Measurements from ENCODE around the gene RADIL. TPM values are rescaled to one million over a fixed set of nuclear protein-coding genes. Genes with fewer than 3 reads are reported as not detected.

RADIL gene
- total and polyA plus RNA-seq, 11 donors, result 1.1 to 9.0 (median 3.4) TPM

GRCh38 chr7:4815609-4816418, 67.7 kb downstream of the RADIL start:
- 92 to 94% (median 93%) methylated on average over 29 to 38 of the region's 38 CpGs for WGBS, 4 donors
- intact Hi-C loops (cut with DNase I), result no loop called here
- DNase-seq (no peak), ATAC-seq (no peak)
- no peak for TF ChIP-seq CTCF (IDR thresholded peaks at IDR 0.05)
- Histone ChIP-seq H3K27ac (no peak overlapping the region), H3K9me3 (peaks cover 0 to 4% (median 0%) of the 10 kb centered on the region in 12 donors), H3K27me3 (no peaks in the 10 kb centered on the region), H3K4me3 (no peak overlapping the region), H3K4me1 (peaks cover 0 to 30% (median 10%) of the 10 kb centered on the region in 12 donors), H3K36me3 (peaks cover 0 to 18% (median 0%) of the 10 kb centered on the region in 9 donors)

- TF ChIP-seq CTCF (IDR thresholded peaks at IDR 0.05) (no peak), POLR2A (IDR thresholded peaks at IDR 0.05) (no peak)
- intact Hi-C loops (cut with DNase I), result no loop called here
- Histone ChIP-seq H3K27ac (no peak overlapping the region), H3K27me3 (peaks cover 0 to under 1% (median 0%) of the 10 kb centered on the region in 9 donors), H3K4me3 (no peak overlapping the region), H3K9me3 (peaks cover 0 to 4% (median 0%) of the 10 kb centered on the region in 12 donors), H3K4me1 (peaks cover 0 to 23% (median 3%) of the 10 kb centered on the region in 12 donors), H3K36me3 (peaks cover 0 to 23% (median 0%) of the 10 kb centered on the region in 9 donors)
- DNase-seq, result no peak
- WGBS, 4 donors, result 94 to 100% (median 97%) methylated on average over 10 to 14 of the region's 14 CpGs
- ATAC-seq, result no peak
Measured at GRCh38 chr7:4815121-4815520, 68.4 kb downstream of the RADIL start.

- Histone ChIP-seq H3K4me3 (no peak overlapping the region), H3K36me3 (peaks cover 0 to 25% (median 0%) of the 10 kb centered on the region in 9 donors), H3K27ac (no peak overlapping the region), H3K27me3 (peaks cover 0 to 7% (median 0%) of the 10 kb centered on the region in 9 donors), H3K4me1 (peaks cover 0 to 16% (median 0%) of the 10 kb centered on the region in 12 donors), H3K9me3 (peaks cover 0 to 4% (median 0%) of the 10 kb centered on the region in 12 donors)
- no peak for ATAC-seq
- WGBS, 4 donors, result 79 to 83% (median 81%) methylated on average over 14 of the region's 14 CpGs
- intact Hi-C loops (cut with DNase I), result no loop called here
- no peak for DNase-seq
- no peak for TF ChIP-seq CTCF (IDR thresholded peaks at IDR 0.05)
Measured at GRCh38 chr7:4814433-4814832, 69.1 kb downstream of the RADIL start.

- peaks cover 0 to 12% (median 0%) of the 10 kb centered on the region in 9 donors for H3K27me3 ChIP-seq
- TF ChIP-seq POLR2A (IDR thresholded peaks at IDR 0.05) (no peak), CTCF (IDR thresholded peaks at IDR 0.05) (no peak)
- peaks cover 0 to 4% (median 0%) of the 10 kb centered on the region in 12 donors for H3K9me3 ChIP-seq
- DNase-seq (no peak), ATAC-seq (no peak)
- intact Hi-C loops (cut with DNase I), result no loop called here
- peak overlapping the region in 4 of 12 donors; percentile 25 to 45 (median 34) for H3K4me3 ChIP-seq
- WGBS, 4 donors, result 67 to 89% (median 86%) methylated on average over 14 of the region's 14 CpGs
- H3K4me1 ChIP-seq, result peaks cover 0 to 4% (median 0%) of the 10 kb centered on the region in 12 donors
- H3K36me3 ChIP-seq, result peaks cover 0 to 21% (median 0%) of the 10 kb centered on the region in 9 donors
- peak overlapping the region in 6 of 12 donors; percentile 4 to 76 (median 64) for H3K27ac ChIP-seq
Measured at GRCh38 chr7:4809666-4810065, 73.8 kb downstream of the RADIL start.

Data from heart left ventricle (tissue), 16 donors.